ENCODE data around the gene DLG4.

DLG4 gene

GRCh38 chr17:7226721-7227710, 7.4 kb upstream of the DLG4 start:
- no peak for DNase-seq

DNA sequence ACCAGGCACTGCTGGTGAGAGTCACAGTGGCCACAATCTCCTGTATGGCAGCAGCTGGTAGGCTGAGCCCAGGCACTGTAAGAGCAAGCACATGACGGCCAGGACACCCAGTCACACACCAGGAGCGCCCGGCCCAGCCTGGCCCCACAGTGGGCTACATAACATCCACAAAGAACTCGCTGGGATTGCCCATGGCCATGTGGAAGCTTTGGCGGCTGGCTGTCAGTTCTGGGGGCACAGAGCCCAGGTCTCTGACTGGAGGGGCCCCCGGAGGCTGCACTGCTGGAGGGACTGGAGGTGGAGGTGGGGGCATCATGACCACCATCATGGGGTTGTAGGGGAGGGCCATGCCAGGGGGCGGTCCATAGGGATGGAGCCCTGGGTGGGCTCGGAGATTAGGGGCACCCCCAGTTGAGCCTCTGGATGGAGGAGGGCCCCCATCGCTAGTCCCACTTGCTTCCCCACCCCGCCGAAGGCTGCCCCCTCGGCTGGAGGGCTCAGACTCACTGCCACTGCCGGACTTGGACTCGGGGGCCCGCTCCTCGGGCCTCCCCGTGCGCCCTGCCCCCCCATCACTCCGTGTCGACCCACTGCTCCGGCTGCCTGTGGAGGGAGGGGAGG, 6.2 kb upstream of the DLG4 start:
- DNase-seq = no peak

GRCh38 chr17:7224661-7225111, 5.0 kb upstream of the DLG4 start:
- no peak for DNase-seq

DNA sequence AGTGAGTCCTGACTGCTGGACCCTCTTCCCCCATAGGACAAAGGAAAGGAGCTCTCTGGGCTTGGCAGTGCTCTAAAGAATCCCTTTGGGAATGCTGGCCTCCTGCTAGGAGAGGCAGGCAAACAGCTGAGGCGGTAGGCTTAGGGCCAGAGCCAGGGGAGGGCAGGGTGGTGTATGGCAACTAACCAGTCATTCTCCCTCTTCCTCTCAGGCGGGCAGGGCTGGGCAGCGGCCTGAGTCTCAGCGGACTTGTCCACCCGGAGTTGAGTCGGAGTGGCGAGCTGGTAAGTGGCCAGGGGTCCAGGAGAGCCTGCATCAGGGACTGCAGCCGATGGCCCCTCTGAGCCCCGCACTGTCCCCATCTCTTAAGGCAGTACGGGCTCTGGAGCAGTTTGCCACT, 4.5 kb upstream of the DLG4 start:
- no peak for DNase-seq

- DNase-seq = no peak
Observed at GRCh38 chr17:7223375-7223774, 3.7 kb upstream of the DLG4 start.

GRCh38 chr17:7222972-7223292, 3.3 kb upstream of the DLG4 start:
- no peak for DNase-seq

GRCh38 chr17:7222093-7222971, 2.7 kb upstream of the DLG4 start:
- DNase-seq = no peak

GRCh38 chr17:7221278-7222092, 1.8 kb upstream of the DLG4 start:
- no peak for DNase-seq

DNA sequence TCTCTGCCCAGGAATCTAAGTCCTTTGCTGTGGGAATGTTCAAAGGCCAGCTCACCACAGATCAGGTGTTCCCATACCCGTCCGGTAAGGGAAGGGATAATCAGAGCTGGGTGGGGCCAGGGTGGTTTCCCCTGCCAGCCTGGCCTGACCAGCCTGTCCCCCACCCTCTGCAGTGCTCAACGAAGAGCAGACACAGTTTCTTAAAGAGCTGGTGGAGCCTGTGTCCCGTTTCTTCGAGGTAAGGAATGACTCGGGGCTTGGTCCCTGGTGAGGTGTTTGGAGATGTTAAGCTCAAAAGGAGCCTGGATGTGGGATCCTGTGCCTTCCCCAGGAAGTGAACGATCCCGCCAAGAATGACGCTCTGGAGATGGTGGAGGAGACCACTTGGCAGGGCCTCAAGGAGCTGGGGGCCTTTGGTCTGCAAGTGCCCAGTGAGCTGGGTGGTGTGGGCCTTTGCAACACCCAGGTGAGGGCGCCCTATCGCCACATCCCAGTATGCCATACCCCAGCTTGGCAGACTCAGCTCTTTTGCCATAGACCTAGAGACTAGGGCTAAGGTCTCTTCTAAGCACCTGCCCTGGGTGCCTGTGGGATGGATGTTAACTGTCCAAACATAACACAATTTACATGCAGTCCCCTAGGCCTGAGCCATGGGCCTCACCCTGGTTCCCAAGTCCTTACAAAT, 1.1 kb upstream of the DLG4 start:
- peak; percentile 60 to 67 for DNase-seq

- no peak for DNase-seq
Observed at GRCh38 chr17:7219229-7219811, 316 bp downstream of the DLG4 start.

DNA sequence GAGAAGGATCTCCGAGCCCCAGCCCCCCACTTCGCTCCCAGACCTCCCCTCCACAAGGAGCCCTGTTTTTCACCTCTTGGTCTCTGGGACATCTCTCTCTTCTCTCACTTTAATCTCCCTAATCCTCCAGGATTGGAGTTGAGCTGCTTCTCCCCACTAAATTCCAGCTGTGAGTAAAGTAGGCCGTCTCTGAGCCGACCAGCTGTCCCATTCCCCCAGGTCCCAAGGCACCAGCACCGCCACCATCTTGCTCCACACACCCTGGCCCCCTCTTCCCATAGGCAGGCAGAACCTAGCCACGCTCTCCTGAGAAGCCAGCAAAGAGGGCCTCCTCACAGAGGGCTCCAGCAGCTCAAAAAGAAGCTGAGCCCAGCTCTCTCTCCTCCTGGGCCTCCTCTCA, 878 bp downstream of the DLG4 start:
- no peak for DNase-seq

- DNase-seq = no peak
Observed at GRCh38 chr17:7218166-7218565, 1.5 kb downstream of the DLG4 start.

GRCh38 chr17:7217113-7217987, 2.3 kb downstream of the DLG4 start:
- DNase-seq = no peak

- no peak for DNase-seq
Observed at GRCh38 chr17:7216242-7217112, 3.2 kb downstream of the DLG4 start.

- DNase-seq = no peak
Observed at GRCh38 chr17:7215652-7216180, 3.9 kb downstream of the DLG4 start.

GRCh38 chr17:7215136-7215638, 4.4 kb downstream of the DLG4 start:
- DNase-seq = no peak

- peak; percentile 99 for DNase-seq
Observed at GRCh38 chr17:7214300-7215135, 5.1 kb downstream of the DLG4 start.

- DNase-seq = no peak
Observed at GRCh38 chr17:7213895-7214299, 5.7 kb downstream of the DLG4 start.
